SK-N-SH treated with all-trans-retinoic acid at 6 μM for 48 hours (cell line): ENCODE measurements around the gene SLC2A8.

Experiments
- ARNTL ChIP-seq: fragments of 450-650 bp; formaldehyde crosslinking; IDR thresholded peaks from 2 replicates; pipeline ENCODE4 v1.5.0; 2020; ENCODE audit warnings: low read depth, mild to moderate bottlenecking, moderate library complexity, borderline replicate concordance
- CSDC2 ChIP-seq: fragments of 250-450 bp; sonication (Bioruptor Pico); IDR thresholded peaks from 2 replicates; pipeline ENCODE4 v1.5.0; 2020; ENCODE audit warnings: mild to moderate bottlenecking, moderate library complexity
- TF ChIP-seq, protein P1 (sequence below): fragments of 250-450 bp; sonication (Bioruptor Pico); IDR thresholded peaks from 2 replicates; pipeline ENCODE4 v1.8.0; 2020; ENCODE audit warnings: mild to moderate bottlenecking, moderate library complexity, borderline replicate concordance

DNA sequence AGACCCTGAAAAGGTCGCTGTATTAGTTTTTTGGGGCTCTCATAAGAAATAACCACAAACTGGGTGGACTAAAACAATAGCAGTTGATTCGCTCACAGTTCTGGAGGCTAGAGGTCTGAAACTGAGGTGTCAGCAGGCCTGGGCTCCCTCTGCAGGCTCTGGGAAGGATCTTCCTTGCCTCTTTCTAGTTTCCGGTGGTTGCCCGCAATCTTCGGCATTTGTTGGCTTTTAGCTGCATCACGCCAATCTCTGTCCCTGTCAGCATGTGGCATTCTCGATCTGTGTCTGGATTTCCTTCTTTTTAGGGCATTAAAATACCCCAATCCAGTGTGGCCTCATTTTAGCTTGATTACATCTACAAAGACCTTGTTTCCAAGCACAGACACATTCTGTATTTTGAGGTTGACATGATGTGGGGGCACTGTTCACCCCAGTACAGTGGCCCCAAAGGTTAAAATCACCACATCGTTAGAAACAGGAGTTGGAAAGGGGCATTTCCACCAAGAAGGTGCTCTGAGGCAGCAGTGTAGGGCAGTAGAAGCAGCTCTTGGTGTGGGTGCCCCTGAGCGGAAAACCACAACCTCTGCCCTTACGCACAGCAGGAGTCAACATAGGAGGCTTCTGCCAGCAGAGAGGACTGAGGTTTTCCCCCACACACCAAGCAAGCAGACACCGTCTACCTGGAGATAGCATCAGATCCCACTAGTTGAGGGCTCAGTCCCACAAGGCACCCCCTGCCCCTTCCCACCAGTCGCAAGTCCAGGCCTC lies 40.7 kb downstream of the SLC2A8 start:
- TF ChIP-seq ARNTL (CRISPR knock-in tag) (no peak), CSDC2 (CRISPR knock-in tag) (no peak)
- TF ChIP-seq, protein P1, sequence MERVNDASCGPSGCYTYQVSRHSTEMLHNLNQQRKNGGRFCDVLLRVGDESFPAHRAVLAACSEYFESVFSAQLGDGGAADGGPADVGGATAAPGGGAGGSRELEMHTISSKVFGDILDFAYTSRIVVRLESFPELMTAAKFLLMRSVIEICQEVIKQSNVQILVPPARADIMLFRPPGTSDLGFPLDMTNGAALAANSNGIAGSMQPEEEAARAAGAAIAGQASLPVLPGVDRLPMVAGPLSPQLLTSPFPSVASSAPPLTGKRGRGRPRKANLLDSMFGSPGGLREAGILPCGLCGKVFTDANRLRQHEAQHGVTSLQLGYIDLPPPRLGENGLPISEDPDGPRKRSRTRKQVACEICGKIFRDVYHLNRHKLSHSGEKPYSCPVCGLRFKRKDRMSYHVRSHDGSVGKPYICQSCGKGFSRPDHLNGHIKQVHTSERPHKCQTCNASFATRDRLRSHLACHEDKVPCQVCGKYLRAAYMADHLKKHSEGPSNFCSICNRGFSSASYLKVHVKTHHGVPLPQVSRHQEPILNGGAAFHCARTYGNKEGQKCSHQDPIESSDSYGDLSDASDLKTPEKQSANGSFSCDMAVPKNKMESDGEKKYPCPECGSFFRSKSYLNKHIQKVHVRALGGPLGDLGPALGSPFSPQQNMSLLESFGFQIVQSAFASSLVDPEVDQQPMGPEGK, result no peak
